Measurements from ENCODE around the gene FERMT1. TPM values are rescaled to one million over a fixed set of nuclear protein-coding genes. Genes with fewer than 3 reads are reported as not detected.

Gene FERMT1
- total RNA-seq, 1 experiment from 2014 or later: 70.8 TPM

GRCh38 chr20:6069669-6070068 lies 53.2 kb downstream of the FERMT1 start:
- POLR2A ChIA-PET (ENCODE audit: unreplicated experiment): interaction anchor here (0.6 kb wide), 1 partner anchor 51 kb away, joined by 4 read pairs; no protein-coding TSS in a partner anchor

GRCh38 chr20:6067763-6068318 lies 55.0 kb downstream of the FERMT1 start:
- BruUV-seq (replicated peaks): no TSS peak
- intact Hi-C loops (cut with micrococcal nuclease): no loop called here
- CTCF ChIA-PET: no interaction called here
- ATAC-seq (no peak), DNase-seq (no peak)
- TF ChIP-seq EZH2 (IDR thresholded peaks at IDR 0.05; ENCODE audit: low read length, unreplicated experiment): no peak
- TF ChIP-seq CTCF (conservative IDR thresholded peaks at IDR 0.05; ENCODE audit: low read depth, low read length): no peak
- no peak for TF ChIP-seq EZH2phosphoT487 (IDR thresholded peaks at IDR 0.05; ENCODE audit: borderline replicate concordance, low read length)
- Histone ChIP-seq H4K20me1 (ENCODE audit: low read length) (no peaks in the 10 kb centered on the region), H3K9me2 (replicated peaks; ENCODE audit: low read length) (no peaks in the 10 kb centered on the region), H2AFZ (ENCODE audit: low read length) (no peak overlapping the region), H3K4me1 (ENCODE audit: insufficient read depth, low read length) (no peaks in the 10 kb centered on the region), H3K4me2 (ENCODE audit: low read length) (no peak overlapping the region), H3K36me3 (ENCODE audit: low read depth, low read length) (peaks cover 13% of the 10 kb centered on the region), H3F3A (ENCODE audit: low read length, unreplicated experiment) (no peaks in the 10 kb centered on the region), H3K4me3 (ENCODE audit: low read length) (no peak overlapping the region), H3K27me3 (ENCODE audit: low read length) (no peaks in the 10 kb centered on the region), H3K79me2 (ENCODE audit: low read length) (no peaks in the 10 kb centered on the region), H3K27ac (ENCODE audit: low read length) (no peak overlapping the region), H3K9ac (ENCODE audit: low read length) (no peak overlapping the region), H3K9me3 (ENCODE audit: low read length) (no peaks in the 10 kb centered on the region)
- POLR2A ChIA-PET (ENCODE audit: unreplicated experiment): no interaction called here

More at GRCh38 chr20:6069669-6070068, 53.2 kb downstream of the FERMT1 start:
- H3K9me2 ChIP-seq (replicated peaks; ENCODE audit: low read length): no peaks in the 10 kb centered on the region
- no peaks in the 10 kb centered on the region for H3K79me2 ChIP-seq (ENCODE audit: low read length)
- H4K20me1 ChIP-seq (ENCODE audit: low read length): no peaks in the 10 kb centered on the region
- H3K9ac ChIP-seq (ENCODE audit: low read length): no peak overlapping the region
- no peak for TF ChIP-seq CTCF (conservative IDR thresholded peaks at IDR 0.05; ENCODE audit: low read depth, low read length)
- TF ChIP-seq EZH2phosphoT487 (IDR thresholded peaks at IDR 0.05; ENCODE audit: borderline replicate concordance, low read length): no peak
- TF ChIP-seq EZH2 (IDR thresholded peaks at IDR 0.05; ENCODE audit: low read length, unreplicated experiment): no peak
- H3K9me3 ChIP-seq (ENCODE audit: low read length): no peaks in the 10 kb centered on the region
- no TSS peak for BruUV-seq (replicated peaks)
- H3K27ac ChIP-seq (ENCODE audit: low read length): no peak overlapping the region
- H3K27me3 ChIP-seq (ENCODE audit: low read length): no peaks in the 10 kb centered on the region
- H2AFZ ChIP-seq (ENCODE audit: low read length): no peak overlapping the region
- no peaks in the 10 kb centered on the region for H3F3A ChIP-seq (ENCODE audit: low read length, unreplicated experiment)
- no peak overlapping the region for H3K4me3 ChIP-seq (ENCODE audit: low read length)
- CTCF ChIA-PET: no interaction called here
- H3K4me1 ChIP-seq (ENCODE audit: insufficient read depth, low read length): no peaks in the 10 kb centered on the region
- ATAC-seq (no peak), DNase-seq (no peak)
- intact Hi-C loops (cut with micrococcal nuclease): loop anchor here (5.0 kb wide), 1 partner anchor 42 kb away; no protein-coding TSS in a partner anchor
- no peak overlapping the region for H3K4me2 ChIP-seq (ENCODE audit: low read length)
- peaks cover 21% of the 10 kb centered on the region for H3K36me3 ChIP-seq (ENCODE audit: low read depth, low read length)

- Histone ChIP-seq H3K9me2 (replicated peaks; ENCODE audit: low read length) (no peaks in the 10 kb centered on the region), H3K9me3 (ENCODE audit: low read length) (no peaks in the 10 kb centered on the region), H3K27ac (ENCODE audit: low read length) (no peak overlapping the region), H4K20me1 (ENCODE audit: low read length) (no peaks in the 10 kb centered on the region), H3K9ac (ENCODE audit: low read length) (no peak overlapping the region), H3K79me2 (ENCODE audit: low read length) (no peaks in the 10 kb centered on the region), H3K36me3 (ENCODE audit: low read depth, low read length) (peaks cover 5% of the 10 kb centered on the region; the same call in 1 of the 2 replicates), H3F3A (ENCODE audit: low read length, unreplicated experiment) (no peaks in the 10 kb centered on the region), H2AFZ (ENCODE audit: low read length) (no peak overlapping the region), H3K4me2 (ENCODE audit: low read length) (no peak overlapping the region), H3K4me3 (ENCODE audit: low read length) (no peak overlapping the region), H3K27me3 (ENCODE audit: low read length) (no peaks in the 10 kb centered on the region), H3K4me1 (ENCODE audit: insufficient read depth, low read length) (no peaks in the 10 kb centered on the region)
- ATAC-seq: no peak
- no peak for DNase-seq
- intact Hi-C loops (cut with micrococcal nuclease): no loop called here
- ChIA-PET POLR2A (ENCODE audit: unreplicated experiment) (no interaction called here), CTCF (no interaction called here)
- TF ChIP-seq CTCF (conservative IDR thresholded peaks at IDR 0.05; ENCODE audit: low read depth, low read length) (no peak), EZH2phosphoT487 (IDR thresholded peaks at IDR 0.05; ENCODE audit: borderline replicate concordance, low read length) (no peak), EZH2 (IDR thresholded peaks at IDR 0.05; ENCODE audit: low read length, unreplicated experiment) (no peak)
- BruUV-seq (replicated peaks): no TSS peak
Measured at GRCh38 chr20:6066582-6066981, 56.2 kb downstream of the FERMT1 start.

Measured in PC-3 (cell line).